H1 (cell line): ENCODE measurements around the gene CES3. TPM values are rescaled to one million over a fixed set of nuclear protein-coding genes. Genes with fewer than 3 reads are reported as not detected.

ENCODE experiments used
- JUN ChIP-seq: IDR thresholded peaks from 2 replicates; pipeline ENCODE4 v1.6.1; 2011; ENCODE audit warnings: low read depth, mild to moderate bottlenecking, improper control_type of control experiment, low read length
- RBBP5 ChIP-seq: IDR thresholded peaks from 2 replicates; pipeline ENCODE4 v1.7.1; 2012; ENCODE audit warnings: low read depth, mild to moderate bottlenecking, inconsistent platforms, low read length, moderate library complexity, borderline replicate concordance
- polyA plus RNA-seq, 7 experiments: library from polyadenylated mRNA; depleted of rRNA in 3 of 7; stranded (reverse) in 5 of 7; unstranded in 2 of 7; fragments of >200 nt in 5 of 7; fragments of 200-250 nt in 2 of 7; gene quantifications; 1 replicate in 5 of 7; 2 replicates in 1 of 7; 4 replicates in 1 of 7; pipeline versions ENCODE4 v1.2.1 to v1.2.3, GENCODE V29; 2011 to 2013; ENCODE audit warnings: missing spikeins in 2 of 7, mixed read lengths in 2 of 7
- total RNA-seq: library from RNA; stranded (reverse); fragmentation: NEBNext Ultra II Directional; extraction: Animal tissue kit (Norgen Biotek cat#: 25700); gene quantifications from 2 replicates; pipeline ENCODE4 v1.2.1, GENCODE V29; 2021

Gene CES3
- total and polyA plus RNA-seq, 2 of the 8 experiments (the other 6 are each of a cell fraction or from before 2014, with no cell fraction given), result 1.6 to 2.2 TPM

GRCh38 chr16:67011274-67011673 lies 50.2 kb downstream of the CES3 start (continued):
- TF ChIP-seq RBBP5 (no peak), JUN (no peak)
